Measurements from ENCODE around the gene DAAM1.

The DAAM1 gene

DNA sequence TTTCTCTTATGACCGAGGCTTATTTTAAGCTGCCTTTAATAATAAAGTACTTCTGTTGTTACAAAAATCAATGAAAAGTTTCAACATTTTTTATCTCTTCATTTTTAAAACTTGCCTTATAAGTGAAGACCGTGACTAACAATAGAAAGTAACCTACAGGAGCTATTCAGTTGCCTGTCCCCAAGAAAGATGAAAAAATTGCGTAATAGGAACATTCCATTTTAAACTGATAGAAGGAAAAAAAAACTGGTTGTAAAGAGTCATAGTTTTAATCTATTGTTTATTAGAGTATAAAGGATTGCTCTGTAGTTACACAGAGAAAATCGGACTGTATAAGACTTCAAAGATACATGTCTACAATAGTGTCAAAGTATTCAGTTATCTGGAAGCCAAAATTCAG, 83.3 kb downstream of the DAAM1 start:
- no peak overlapping the region for H3K27ac ChIP-seq
- TF ChIP-seq, protein P1, sequence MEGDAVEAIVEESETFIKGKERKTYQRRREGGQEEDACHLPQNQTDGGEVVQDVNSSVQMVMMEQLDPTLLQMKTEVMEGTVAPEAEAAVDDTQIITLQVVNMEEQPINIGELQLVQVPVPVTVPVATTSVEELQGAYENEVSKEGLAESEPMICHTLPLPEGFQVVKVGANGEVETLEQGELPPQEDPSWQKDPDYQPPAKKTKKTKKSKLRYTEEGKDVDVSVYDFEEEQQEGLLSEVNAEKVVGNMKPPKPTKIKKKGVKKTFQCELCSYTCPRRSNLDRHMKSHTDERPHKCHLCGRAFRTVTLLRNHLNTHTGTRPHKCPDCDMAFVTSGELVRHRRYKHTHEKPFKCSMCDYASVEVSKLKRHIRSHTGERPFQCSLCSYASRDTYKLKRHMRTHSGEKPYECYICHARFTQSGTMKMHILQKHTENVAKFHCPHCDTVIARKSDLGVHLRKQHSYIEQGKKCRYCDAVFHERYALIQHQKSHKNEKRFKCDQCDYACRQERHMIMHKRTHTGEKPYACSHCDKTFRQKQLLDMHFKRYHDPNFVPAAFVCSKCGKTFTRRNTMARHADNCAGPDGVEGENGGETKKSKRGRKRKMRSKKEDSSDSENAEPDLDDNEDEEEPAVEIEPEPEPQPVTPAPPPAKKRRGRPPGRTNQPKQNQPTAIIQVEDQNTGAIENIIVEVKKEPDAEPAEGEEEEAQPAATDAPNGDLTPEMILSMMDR (IDR thresholded peaks at IDR 0.05): no peak
- no peaks in the 10 kb centered on the region for H3K9me3 ChIP-seq
- H3K4me3 ChIP-seq (ENCODE audit: low read depth in 1 of 2, low read length in 1 of 2): no peak overlapping the region
- no peaks in the 10 kb centered on the region for H3K36me3 ChIP-seq
- H3K4me1 ChIP-seq (ENCODE audit: control insufficient read depth in 1 of 2, insufficient read depth in 1 of 2, low read depth in 1 of 2, low read length in 1 of 2): no peaks in the 10 kb centered on the region
- H3K27me3 ChIP-seq: no peaks in the 10 kb centered on the region

DNA sequence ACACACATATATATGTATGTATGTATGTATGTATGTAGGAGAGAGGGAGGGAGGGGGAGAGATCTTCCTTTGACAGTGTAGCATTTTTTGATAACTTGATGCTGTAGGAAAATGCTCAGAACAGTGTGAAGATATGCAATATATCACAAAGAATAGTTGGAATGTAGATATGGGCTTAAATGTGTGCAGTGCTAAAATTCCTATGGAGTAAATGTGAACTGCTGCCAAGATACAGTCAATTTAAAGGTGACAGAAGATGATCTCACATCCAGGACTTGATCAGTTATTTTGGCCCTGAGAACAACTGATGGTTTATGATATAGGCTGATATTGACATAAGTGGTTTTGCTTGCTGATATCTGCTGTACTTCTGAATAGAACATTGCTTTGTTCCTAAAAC, 84.2 kb downstream of the DAAM1 start:
- H3K36me3 ChIP-seq: no peaks in the 10 kb centered on the region
- H3K27me3 ChIP-seq: no peaks in the 10 kb centered on the region
- no peak overlapping the region for H3K4me3 ChIP-seq (ENCODE audit: low read depth in 1 of 2, low read length in 1 of 2)
- TF ChIP-seq, protein P1 (IDR thresholded peaks at IDR 0.05): no peak
- no peak overlapping the region for H3K27ac ChIP-seq
- H3K4me1 ChIP-seq (ENCODE audit: control insufficient read depth in 1 of 2, insufficient read depth in 1 of 2, low read depth in 1 of 2, low read length in 1 of 2): no peaks in the 10 kb centered on the region
- no peaks in the 10 kb centered on the region for H3K9me3 ChIP-seq

DNA sequence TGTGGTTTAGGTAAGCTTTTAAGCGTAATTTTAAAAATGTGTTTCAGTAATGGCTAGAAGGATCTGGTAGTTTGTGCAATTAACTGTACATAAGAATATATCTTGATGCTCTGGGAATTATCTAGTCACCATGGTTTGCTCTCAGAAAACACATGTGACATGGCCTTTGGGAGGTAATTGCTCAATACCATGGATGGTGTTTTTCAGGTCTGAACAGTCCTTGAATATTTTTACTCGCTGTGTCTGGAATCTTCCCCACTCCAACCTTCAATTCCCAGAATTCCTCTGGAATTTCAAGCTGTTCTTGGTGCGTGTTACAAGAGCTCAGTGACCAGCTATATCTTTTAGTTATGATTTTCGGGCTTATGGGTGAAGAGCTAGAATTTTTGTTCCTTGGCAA, 85.3 kb downstream of the DAAM1 start:
- H3K9me3 ChIP-seq: no peaks in the 10 kb centered on the region
- H3K4me3 ChIP-seq (ENCODE audit: low read depth in 1 of 2, low read length in 1 of 2): no peak overlapping the region
- no peaks in the 10 kb centered on the region for H3K4me1 ChIP-seq (ENCODE audit: control insufficient read depth in 1 of 2, insufficient read depth in 1 of 2, low read depth in 1 of 2, low read length in 1 of 2)
- no peak overlapping the region for H3K27ac ChIP-seq
- H3K27me3 ChIP-seq: no peaks in the 10 kb centered on the region
- TF ChIP-seq, protein P1 (IDR thresholded peaks at IDR 0.05): no peak
- no peaks in the 10 kb centered on the region for H3K36me3 ChIP-seq

DNA sequence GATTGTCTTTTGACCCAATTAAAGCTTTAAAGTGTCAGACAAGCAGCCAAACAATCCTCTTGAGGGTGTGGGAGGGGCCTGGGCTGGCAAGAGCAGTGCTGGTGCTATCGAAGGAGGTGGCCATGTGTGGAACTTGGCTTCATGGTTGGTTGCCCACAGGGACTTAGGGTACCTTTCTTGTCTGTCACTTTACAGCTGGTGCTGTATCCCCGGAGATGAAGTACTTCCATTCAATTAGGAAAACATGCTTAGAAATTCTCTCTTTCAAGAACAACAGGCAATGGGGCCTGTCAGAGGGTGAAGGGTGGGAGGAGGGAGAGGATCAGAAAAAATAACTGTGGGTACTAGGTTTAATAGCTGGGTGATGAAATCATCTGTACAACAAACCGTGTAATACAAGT, 86.5 kb downstream of the DAAM1 start:
- no peaks in the 10 kb centered on the region for H3K36me3 ChIP-seq
- no peaks in the 10 kb centered on the region for H3K4me1 ChIP-seq (ENCODE audit: control insufficient read depth in 1 of 2, insufficient read depth in 1 of 2, low read depth in 1 of 2, low read length in 1 of 2)
- TF ChIP-seq, protein P1 (IDR thresholded peaks at IDR 0.05): no peak
- no peaks in the 10 kb centered on the region for H3K27me3 ChIP-seq
- no peaks in the 10 kb centered on the region for H3K9me3 ChIP-seq
- no peak overlapping the region for H3K4me3 ChIP-seq (ENCODE audit: low read depth in 1 of 2, low read length in 1 of 2)
- H3K27ac ChIP-seq: no peak overlapping the region

DNA sequence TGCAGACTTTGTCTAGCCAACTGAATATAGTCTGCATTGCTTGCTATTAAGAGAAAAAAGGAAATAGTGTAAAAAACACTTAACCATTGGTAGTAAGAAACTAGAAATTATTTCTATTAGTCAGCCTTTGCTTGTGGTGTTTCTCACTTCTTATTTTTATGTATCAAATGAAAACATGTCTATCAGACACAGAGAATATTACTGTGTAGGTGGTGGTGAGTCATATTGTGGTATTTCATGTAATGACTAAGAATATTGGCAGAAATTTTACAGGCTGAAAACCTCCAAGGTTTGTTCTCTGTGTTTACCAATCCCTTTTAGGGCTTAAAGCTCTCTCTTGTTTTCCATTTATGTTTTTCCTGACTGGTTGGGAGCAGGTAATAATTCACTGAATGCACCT, 87.2 kb downstream of the DAAM1 start:
- TF ChIP-seq, protein P1 (IDR thresholded peaks at IDR 0.05): no peak
- Histone ChIP-seq H3K27ac (no peak overlapping the region), H3K4me1 (ENCODE audit: control insufficient read depth in 1 of 2, insufficient read depth in 1 of 2, low read depth in 1 of 2, low read length in 1 of 2) (no peaks in the 10 kb centered on the region), H3K9me3 (no peaks in the 10 kb centered on the region), H3K36me3 (no peaks in the 10 kb centered on the region), H3K27me3 (no peaks in the 10 kb centered on the region), H3K4me3 (ENCODE audit: low read depth in 1 of 2, low read length in 1 of 2) (no peak overlapping the region)

DNA sequence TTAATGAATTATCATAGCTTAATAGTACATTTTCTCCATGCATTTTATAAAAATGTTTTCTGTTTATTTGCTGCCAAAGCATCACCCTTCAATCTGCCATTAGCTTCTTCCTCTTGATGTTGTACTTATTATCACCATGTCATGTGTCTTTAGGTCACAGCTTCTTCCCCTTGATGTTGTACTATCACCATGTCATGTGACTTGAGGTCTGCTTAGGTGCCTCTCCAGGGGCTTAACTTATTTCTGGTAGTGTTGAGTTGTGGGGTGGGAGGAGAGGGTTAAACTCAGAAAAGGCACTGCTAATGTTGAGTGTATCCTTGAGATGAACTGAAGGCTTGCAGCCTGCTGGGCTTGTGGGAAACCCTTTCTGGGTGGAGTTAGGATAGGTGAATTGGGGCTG, 87.8 kb downstream of the DAAM1 start:
- Histone ChIP-seq H3K36me3 (no peaks in the 10 kb centered on the region), H3K4me1 (ENCODE audit: control insufficient read depth in 1 of 2, insufficient read depth in 1 of 2, low read depth in 1 of 2, low read length in 1 of 2) (no peaks in the 10 kb centered on the region), H3K27ac (no peak overlapping the region), H3K4me3 (ENCODE audit: low read depth in 1 of 2, low read length in 1 of 2) (no peak overlapping the region), H3K27me3 (no peaks in the 10 kb centered on the region), H3K9me3 (no peaks in the 10 kb centered on the region)
- TF ChIP-seq, protein P1 (IDR thresholded peaks at IDR 0.05): no peak

Data from neutrophil (primary cell).